H1 (cell line): ENCODE data around the gene SLC2A10. TPM values are rescaled to one million over a fixed set of nuclear protein-coding genes. Genes with fewer than 3 reads are reported as not detected.

Source experiments
- CTCF ChIA-PET: fragments of 300-600 bp; sonication (Branson Sonifier 250); formaldehyde crosslinking; loops from one replicate; lab custom pipeline; 2021; ENCODE audit not compliant: partially characterized antibody; lab: Charles Lee
- POLR2A ChIA-PET: fragments of 300-600 bp; sonication (Branson Sonifier 250); formaldehyde crosslinking; loops from one replicate; lab custom pipeline; 2021; ENCODE audit warnings: inconsistent platforms; ENCODE audit not compliant: partially characterized antibody; lab: Charles Lee
- DNase-seq, 2 experiments: peaks; one replicate each; pipeline versions ENCODE4 v3.0.0 to v3.0.0-alpha.2; 2010 to 2022; ENCODE audit warnings: low spot score in 2 of 2, low read depth in 1 of 2, mixed read lengths in 1 of 2
- FAIRE-seq: peaks from 2 replicates; lab custom pipeline; 2011; peaks lifted over from hg19 to GRCh38; lab: Jason Lieb, UNC
- H2AFZ ChIP-seq: 2 replicates; pipeline ENCODE4 v1.8.1; 2012; ENCODE audit warnings: low read length, inconsistent platforms
- H2AK5ac ChIP-seq: 2 replicates; pipeline ENCODE4 v1.6.1; 2013; ENCODE audit warnings: low read depth, low read length
- H2BK120ac ChIP-seq: replicated peaks from 2 replicates; pipeline ENCODE3; 2013; ENCODE audit warnings: low read depth, low read length, inconsistent platforms
- H2BK12ac ChIP-seq: 2 replicates; pipeline ENCODE4 v1.6.1; 2013; ENCODE audit warnings: low read depth, low read length
- H2BK15ac ChIP-seq: 2 replicates; pipeline ENCODE4 v1.6.1; 2013; ENCODE audit warnings: low read length
- H2BK20ac ChIP-seq: 2 replicates; pipeline ENCODE4 v1.6.1; 2013; ENCODE audit warnings: low read length
- H2BK5ac ChIP-seq: 2 replicates; pipeline ENCODE4 v1.6.1; 2013; ENCODE audit warnings: low read depth, low read length
- H3K14ac ChIP-seq: 2 replicates; pipeline ENCODE4 v1.6.1; 2013; ENCODE audit warnings: inconsistent platforms; ENCODE audit not compliant: insufficient read length
- H3K18ac ChIP-seq: 2 replicates; pipeline ENCODE4 v1.6.1; 2013; ENCODE audit warnings: low read length; ENCODE audit errors: extremely low read depth
- H3K23ac ChIP-seq: 2 replicates; pipeline ENCODE4 v1.6.1; 2013; ENCODE audit warnings: inconsistent platforms; ENCODE audit not compliant: insufficient read length
- H3K23me2 ChIP-seq: 2 replicates; pipeline ENCODE4 v1.6.1; 2013; ENCODE audit warnings: low read depth, low read length
- H3K27ac ChIP-seq: 2 replicates; pipeline ENCODE4 v1.6.1; 2011; ENCODE audit warnings: low read depth, low read length, inconsistent platforms
- H3K27me3 ChIP-seq, 4 experiments: replicated peaks in 1 of 4; 1 replicate in 1 of 4; 2 replicates in 3 of 4; pipeline versions ENCODE4 v1.6.1 to v1.8.1; 2011 to 2013; ENCODE audit warnings: low read length in 3 of 4, mild to moderate bottlenecking in 3 of 4, inconsistent platforms in 2 of 4, mixed read lengths in 2 of 4, moderate library complexity in 1 of 4; ENCODE audit not compliant: control insufficient read depth in 3 of 4, insufficient read depth in 3 of 4; ENCODE audit errors: extremely low read depth in 1 of 4
- H3K36me3 ChIP-seq, 4 experiments: 2 replicates each; pipeline versions ENCODE4 v1.6.1 to v1.8.1; 2011 to 2013; ENCODE audit warnings: mild to moderate bottlenecking in 4 of 4, low read length in 3 of 4, moderate library complexity in 2 of 4, control low read depth in 1 of 4, inconsistent platforms in 1 of 4; ENCODE audit not compliant: insufficient read depth in 4 of 4, control insufficient read depth in 2 of 4
- H3K4ac ChIP-seq: replicated peaks from 2 replicates; pipeline ENCODE3; 2013; ENCODE audit warnings: low read length, low read depth, mixed read lengths, inconsistent platforms; ENCODE audit not compliant: insufficient read length
- H3K4me1 ChIP-seq, 4 experiments: replicated peaks in 1 of 4; 1 replicate in 1 of 4; 2 replicates in 3 of 4; pipeline versions ENCODE4 v1.6.1 to v1.8.1; 2011 to 2013; ENCODE audit warnings: low read length in 3 of 4, inconsistent platforms in 2 of 4, mixed read lengths in 1 of 4; ENCODE audit not compliant: insufficient read depth in 4 of 4, control insufficient read depth in 3 of 4
- H3K4me2 ChIP-seq, 2 experiments: 2 replicates each; pipeline versions ENCODE4 v1.6.1 to v1.8.1; 2011 to 2013; ENCODE audit warnings: low read depth in 2 of 2, low read length in 2 of 2, control low read depth in 1 of 2, inconsistent platforms in 1 of 2, mild to moderate bottlenecking in 1 of 2; ENCODE audit not compliant: insufficient read depth in 1 of 2
- H3K4me3 ChIP-seq, 4 experiments: fragments of 200-600, 300-600 bp in 1 of 4; sonication (generic), shearing (Covaris generic), sonication (Bioruptor Twin) in 1 of 4; 2 replicates each; pipeline versions ENCODE4 v1.5.1 to v1.8.1; 2011 to 2016; ENCODE audit warnings: low read length in 4 of 4, low read depth in 3 of 4, control low read depth in 2 of 4, inconsistent platforms in 2 of 4, mild to moderate bottlenecking in 2 of 4, mixed read lengths in 1 of 4, moderate library complexity in 1 of 4; ENCODE audit not compliant: insufficient read depth in 2 of 4; ENCODE audit errors: extremely low read depth in 1 of 4
- H3K56ac ChIP-seq: replicated peaks from 2 replicates; pipeline ENCODE3; 2013; ENCODE audit warnings: low read depth, mild to moderate bottlenecking, mixed read lengths, low read length, inconsistent platforms; ENCODE audit not compliant: insufficient read length
- H3K79me1 ChIP-seq: 2 replicates; pipeline ENCODE4 v1.6.1; 2013; ENCODE audit warnings: low read depth, low read length, control low read depth
- H3K79me2 ChIP-seq, 2 experiments: 2 replicates each; pipeline versions ENCODE4 v1.6.1 to v1.8.1; 2012 to 2013; ENCODE audit warnings: low read length in 2 of 2, mild to moderate bottlenecking in 2 of 2, inconsistent platforms in 1 of 2; ENCODE audit not compliant: insufficient read depth in 2 of 2, control insufficient read depth in 1 of 2
- H3K9ac ChIP-seq, 4 experiments: replicated peaks in 1 of 4; 1 replicate in 1 of 4; 2 replicates in 3 of 4; pipeline versions ENCODE4 v1.6.1 to v1.8.1; 2011 to 2013; ENCODE audit warnings: low read depth in 3 of 4, low read length in 3 of 4, control low read depth in 2 of 4, mild to moderate bottlenecking in 2 of 4, moderate library complexity in 2 of 4, inconsistent platforms in 1 of 4; ENCODE audit errors: extremely low read depth in 1 of 4
- H3K9me3 ChIP-seq, 2 experiments: 2 replicates each; pipeline versions ENCODE4 v1.6.1 to v1.8.1; 2012 to 2013; ENCODE audit warnings: mild to moderate bottlenecking in 2 of 2, moderate library complexity in 2 of 2, control low read depth in 1 of 2, inconsistent platforms in 1 of 2, low read depth in 1 of 2, low read length in 1 of 2, mixed read lengths in 1 of 2; ENCODE audit not compliant: insufficient read depth in 2 of 2
- H4K20me1 ChIP-seq, 2 experiments: replicated peaks in 1 of 2; 2 replicates each; pipeline versions ENCODE3 to v1.8.1; 2011 to 2013; ENCODE audit warnings: inconsistent platforms in 2 of 2, low read length in 2 of 2, mild to moderate bottlenecking in 1 of 2; ENCODE audit not compliant: insufficient read depth in 2 of 2, control insufficient read depth in 1 of 2
- H4K5ac ChIP-seq: 2 replicates; pipeline ENCODE4 v1.6.1; 2013; ENCODE audit warnings: low read length, low read depth, mixed read lengths, inconsistent platforms; ENCODE audit not compliant: insufficient read length
- H4K8ac ChIP-seq: 2 replicates; pipeline ENCODE4 v1.8.0; 2013; ENCODE audit warnings: mild to moderate bottlenecking, moderate library complexity, low read length, inconsistent platforms; ENCODE audit not compliant: insufficient read depth; ENCODE audit errors: extremely low read depth
- H4K91ac ChIP-seq: replicated peaks from 2 replicates; pipeline ENCODE3; 2013; ENCODE audit warnings: low read length, mixed read lengths, inconsistent platforms; ENCODE audit not compliant: insufficient read length
- BACH1 ChIP-seq: IDR thresholded peaks from 2 replicates; pipeline ENCODE4 v1.6.1; 2012; ENCODE audit warnings: low read length, improper control_type of control experiment
- PHF8 ChIP-seq: fragments of 200-600 bp; sonication (generic); conservative IDR thresholded peaks from 2 replicates; pipeline ENCODE4 v1.7.1; 2012; ENCODE audit warnings: low read depth, mild to moderate bottlenecking, inconsistent platforms, low read length, moderate library complexity
- SP1 ChIP-seq: IDR thresholded peaks from 2 replicates; pipeline ENCODE4 v1.6.1; 2011; ENCODE audit warnings: low read depth, low read length
- SP4 ChIP-seq: IDR thresholded peaks from 2 replicates; pipeline ENCODE4 v1.6.1; 2012; ENCODE audit warnings: low read length, inconsistent platforms
- WGBS, 2 experiments: shearing (Covaris generic) in 1 of 2; methylation state at CpG; one replicate each; pipeline versions ENCODE4 v1.1.6 to v1.1.7; 2013 to 2015; ENCODE audit warnings: low lambda C conversion rate in 2 of 2, mixed read lengths in 2 of 2, inconsistent platforms in 1 of 2, low coverage in 1 of 2, missing lambda C conversion rate in 1 of 2; ENCODE audit not compliant: insufficient replicate concordance in 2 of 2, insufficient coverage in 1 of 2, insufficient read length in 1 of 2; ENCODE audit errors: extremely low coverage in 1 of 2, missing lambda C conversion rate in 1 of 2; 5-methylcytosine and 5-hydroxymethylcytosine counted together
- polyA plus RNA-seq, 7 experiments: library from polyadenylated mRNA; depleted of rRNA in 3 of 7; stranded (reverse) in 5 of 7; unstranded in 2 of 7; fragments of >200 nt in 5 of 7; fragments of 200-250 nt in 2 of 7; gene quantifications; 1 replicate in 5 of 7; 2 replicates in 1 of 7; 4 replicates in 1 of 7; pipeline versions ENCODE4 v1.2.1 to v1.2.3, GENCODE V29; 2011 to 2013; ENCODE audit warnings: missing spikeins in 2 of 7, mixed read lengths in 2 of 7
- total RNA-seq: library from RNA; stranded (reverse); fragmentation: NEBNext Ultra II Directional; extraction: Animal tissue kit (Norgen Biotek cat#: 25700); gene quantifications from 2 replicates; pipeline ENCODE4 v1.2.1, GENCODE V29; 2021

SLC2A10 gene
- total and polyA plus RNA-seq, 2 of the 8 experiments (the other 6 are each of a cell fraction or from before 2014, with no cell fraction given): 9.0 to 9.7 TPM

DNA sequence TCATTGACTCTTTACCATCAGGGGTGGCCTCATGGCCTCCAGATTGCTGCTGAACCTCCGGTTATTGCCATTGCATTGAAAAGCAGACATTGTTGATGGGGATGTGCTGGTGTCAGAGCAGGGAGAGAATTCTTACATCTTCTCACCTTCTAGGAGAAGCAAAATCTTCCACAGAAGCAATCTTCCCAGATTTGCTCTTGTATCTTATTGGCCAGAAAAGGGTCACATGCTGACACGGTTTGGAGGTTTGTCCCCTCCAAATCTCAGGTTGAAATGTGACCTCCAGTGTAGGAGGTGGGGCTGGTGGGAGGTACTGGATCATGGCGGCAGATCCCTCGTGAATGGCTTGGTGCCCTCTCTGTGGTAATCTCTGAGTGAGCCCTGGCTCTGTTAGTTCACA lies 30.9 kb upstream of the SLC2A10 start:
- H2BK12ac ChIP-seq: no peak overlapping the region
- no peak for TF ChIP-seq SP1
- TF ChIP-seq BACH1: no peak
- TF ChIP-seq SP4: no peak
- TF ChIP-seq PHF8: no peak
- TF ChIP-seq, all 59 proteins: peak for 0
- no peak overlapping the region for H3K14ac ChIP-seq
- no peak overlapping the region for H2BK120ac ChIP-seq
- DNase-seq (no peak), FAIRE-seq (no peak)
- H3K9me3 ChIP-seq: no peaks in the 10 kb centered on the region
- H3K79me1 ChIP-seq: peaks cover 2% of the 10 kb centered on the region; the same call in 1 of the 2 replicates
- H3K23ac ChIP-seq: no peak overlapping the region
- H3K27ac ChIP-seq: no peak overlapping the region
- no peak overlapping the region for H3K4ac ChIP-seq
- no peak overlapping the region for H2BK20ac ChIP-seq
- peaks cover 0 to 3% of the 10 kb centered on the region in 2 experiments for H4K20me1 ChIP-seq
- no peak overlapping the region for H3K56ac ChIP-seq
- no peak overlapping the region for H4K91ac ChIP-seq
- H3K4me1 ChIP-seq: peaks cover 18 to 27% (median 21%) of the 10 kb centered on the region in 4 experiments
- H2BK5ac ChIP-seq: no peak overlapping the region
- peaks cover 0 to 17% (median 0%) of the 10 kb centered on the region in 4 experiments; a peak in 4 of 8 replicates for H3K36me3 ChIP-seq
- no peak overlapping the region for H3K4me3 ChIP-seq
- H3K23me2 ChIP-seq: peaks cover under 1% of the 10 kb centered on the region; the same call in 1 of the 2 replicates
- no peak overlapping the region for H4K5ac ChIP-seq
- POLR2A ChIA-PET: interaction anchor here (0.8 to 1.2 kb wide), 2 partner anchors 25 to 28 kb away, joined by 3 read pairs; partner anchors contain the start of gene SLC13A3
- no peak overlapping the region for H3K18ac ChIP-seq
- CTCF ChIA-PET: interaction anchor here (1.0 to 2.6 kb wide), 3 partner anchors 8 to 151 kb away, joined by 3 to 8 read pairs (median 3); partner anchors contain the start of gene TP53RK
- H4K8ac ChIP-seq: no peak overlapping the region
- no peak overlapping the region for H2BK15ac ChIP-seq
- 89% methylated on average over 4 of the region's 4 CpGs; no CpG with 5 or more reads in 1 of the 2 experiments for WGBS, 2 experiments
- no peaks in the 10 kb centered on the region for H3K27me3 ChIP-seq
- no peak overlapping the region for H3K4me2 ChIP-seq
- H3K79me2 ChIP-seq: peaks cover 0 to 35% of the 10 kb centered on the region in 2 experiments; a peak in 2 of 4 replicates
- no peak overlapping the region for H2AK5ac ChIP-seq
- no peak overlapping the region for H2AFZ ChIP-seq
- H3K9ac ChIP-seq: no peak overlapping the region
